HepG2 (cell line): Measurements from ENCODE around the gene BCAN. TPM values are rescaled to one million over a fixed set of nuclear protein-coding genes. Genes with fewer than 3 reads are reported as not detected.

Experiments
- CC2D1A ChIP-seq: sonication (generic); formaldehyde crosslinking; IDR thresholded peaks from 2 replicates; pipeline ENCODE4 v1.8.1; 2023; ENCODE audit warnings: mild to moderate bottlenecking, missing genetic modification reagents
- ELF1 ChIP-seq: sonication (generic); formaldehyde crosslinking; IDR thresholded peaks from 2 replicates; pipeline ENCODE4 v1.4.0; 2020; ENCODE audit warnings: missing genetic modification reagents
- EP300 ChIP-seq, 3 experiments: sonication (generic) in 1 of 3; formaldehyde crosslinking in 1 of 3; IDR thresholded peaks; 2 replicates each; pipeline versions ENCODE4 v1.5.1 to v1.6.1; 2011 to 2020; ENCODE audit warnings: low read depth in 2 of 3, low read length in 2 of 3, borderline replicate concordance in 1 of 3, improper control_type of control experiment in 1 of 3, mild to moderate bottlenecking in 1 of 3, missing genetic modification reagents in 1 of 3, moderate library complexity in 1 of 3
- GTF2F1 ChIP-seq: fragments of 150-350 bp; IDR thresholded peaks from 2 replicates; pipeline ENCODE4 v1.6.1; 2014; ENCODE audit warnings: low read length
- HHEX ChIP-seq: IDR thresholded peaks from 2 replicates; pipeline ENCODE4 v1.6.1; 2016; ENCODE audit warnings: control low read depth
- IRF1 ChIP-seq: sonication (generic); formaldehyde crosslinking; IDR thresholded peaks from 2 replicates; pipeline ENCODE4 v1.4.0; 2020; ENCODE audit warnings: low read depth, mild to moderate bottlenecking, missing genetic modification reagents
- JUN ChIP-seq: sonication (generic); formaldehyde crosslinking; IDR thresholded peaks from 2 replicates; pipeline ENCODE4 v1.4.0; 2020; ENCODE audit warnings: mild to moderate bottlenecking, missing genetic modification reagents
- KDM1A ChIP-seq: IDR thresholded peaks from 2 replicates; pipeline ENCODE4 v1.6.1; 2016; ENCODE audit warnings: missing compliant biosample characterization
- KLF9 ChIP-seq: IDR thresholded peaks from 2 replicates; pipeline ENCODE4 v1.6.1; 2016; ENCODE audit warnings: low read depth
- MEIS1 ChIP-seq: sonication (generic); formaldehyde crosslinking; IDR thresholded peaks from 2 replicates; pipeline ENCODE4 v1.9.0; 2021; ENCODE audit warnings: mild to moderate bottlenecking, missing genetic modification reagents, moderate library complexity, borderline replicate concordance
- MXI1 ChIP-seq: IDR thresholded peaks from 3 replicates; pipeline ENCODE4 v1.6.1; 2012; ENCODE audit warnings: low read depth, low read length, inconsistent platforms, borderline replicate concordance
- NR2C2 ChIP-seq: sonication (generic); formaldehyde crosslinking; IDR thresholded peaks from 2 replicates; pipeline ENCODE4 v1.4.0; 2020; ENCODE audit warnings: missing genetic modification reagents, mild to moderate bottlenecking, moderate library complexity, borderline replicate concordance
- RNF219 ChIP-seq: sonication (generic); formaldehyde crosslinking; IDR thresholded peaks from 2 replicates; pipeline ENCODE4 v1.5.0; 2020; ENCODE audit warnings: mild to moderate bottlenecking, missing genetic modification reagents
- SMC3 ChIP-seq: IDR thresholded peaks from 2 replicates; pipeline ENCODE4 v1.6.1; 2011; ENCODE audit warnings: low read length, improper control_type of control experiment
- ZBTB8A ChIP-seq: sonication (generic); formaldehyde crosslinking; IDR thresholded peaks from 2 replicates; pipeline ENCODE4 v1.4.0; 2020; ENCODE audit warnings: mild to moderate bottlenecking, low read depth, missing genetic modification reagents, borderline replicate concordance
- ZKSCAN1 ChIP-seq: fragments of 150-350 bp; IDR thresholded peaks from 2 replicates; pipeline ENCODE4 v1.6.1; 2014; ENCODE audit warnings: low read length
- ZNF274 ChIP-seq: sonication (generic); formaldehyde crosslinking; IDR thresholded peaks from 2 replicates; pipeline ENCODE4 v1.5.1; 2020; ENCODE audit warnings: mild to moderate bottlenecking, missing genetic modification reagents
- ZNF496 ChIP-seq: sonication (generic); formaldehyde crosslinking; IDR thresholded peaks from 2 replicates; pipeline ENCODE4 v1.8.1; 2023; ENCODE audit warnings: mild to moderate bottlenecking, moderate library complexity, missing genetic modification reagents; ENCODE audit not compliant: insufficient replicate concordance
- ZNF570 ChIP-seq: sonication (generic); formaldehyde crosslinking; IDR thresholded peaks from 2 replicates; pipeline ENCODE4 v1.4.0; 2020; ENCODE audit warnings: mild to moderate bottlenecking, missing genetic modification reagents, borderline replicate concordance
- ZNF597 ChIP-seq: sonication (generic); formaldehyde crosslinking; IDR thresholded peaks from 2 replicates; pipeline ENCODE4 v1.5.0; 2020; ENCODE audit warnings: missing genetic modification reagents
- ZNF605 ChIP-seq: sonication (generic); formaldehyde crosslinking; IDR thresholded peaks from 2 replicates; pipeline ENCODE4 v1.8.0; 2022; ENCODE audit warnings: mild to moderate bottlenecking, missing genetic modification reagents
- ZNF691 ChIP-seq: sonication (generic); formaldehyde crosslinking; IDR thresholded peaks from 2 replicates; pipeline ENCODE4 v1.4.0; 2020; ENCODE audit warnings: missing genetic modification reagents, low read depth, mild to moderate bottlenecking, borderline replicate concordance
- ZNF703 ChIP-seq: sonication (generic); formaldehyde crosslinking; IDR thresholded peaks from 2 replicates; pipeline ENCODE4 v1.5.1; 2020; ENCODE audit warnings: missing genetic modification reagents, mild to moderate bottlenecking, moderate library complexity, borderline replicate concordance
- ZNF878 ChIP-seq: sonication (generic); formaldehyde crosslinking; IDR thresholded peaks from 2 replicates; pipeline ENCODE4 v1.8.1; 2023; ENCODE audit warnings: mild to moderate bottlenecking, missing genetic modification reagents, moderate library complexity
- polyA plus RNA-seq, 8 experiments: library from polyadenylated mRNA; depleted of rRNA in 3 of 8; stranded (reverse) in 7 of 8; unstranded in 1 of 8; fragments of >200 nt; fragmentation: Illumina TruSeq in 4 of 8; extraction: Trizol in 4 of 8; gene quantifications; 2 replicates each; pipeline versions ENCODE4 v1.2.1 to v1.2.3, GENCODE V29; 2011 to 2016; ENCODE audit warnings: low read depth in 4 of 8, missing spikeins in 1 of 8, mixed read lengths in 1 of 8; ENCODE audit not compliant: insufficient read depth in 1 of 8
- total RNA-seq, 5 experiments: library from RNA; depleted of rRNA; stranded (reverse); fragments of >200 nt; fragmentation: Illumina TruSeq; extraction: Trizol; gene quantifications; 2 replicates each; pipeline ENCODE4 v1.2.3, GENCODE V29; 2016; ENCODE audit warnings: low read depth in 1 of 5

BCAN gene
- total and polyA plus RNA-seq, 2 of the 13 experiments (the other 11 are each of a cell fraction or from before 2014, with no cell fraction given), result not detected

GRCh38 chr1:156660752-156661112 lies 18.8 kb downstream of the BCAN start (continued):
- TF ChIP-seq MEIS1 (CRISPR knock-in tag) (no peak), ZKSCAN1 (no peak), ELF1 (no peak), NR2C2 (no peak), KLF9 (CRISPR knock-in tag) (no peak), RNF219 (CRISPR knock-in tag) (0 out of 2 replicates have a peak, but pooled peaks have one; percentile 37), ZNF496 (CRISPR knock-in tag) (no peak), HHEX (no peak), EP300 (IDR thresholded peaks at IDR 0.05; ENCODE audit: low read depth in 2 of 2, low read length in 2 of 2) (0 out of 4 replicates have a peak, but pooled peaks of 1 of the 2 experiments have one; percentile 12), EP300 (CRISPR knock-in tag; IDR thresholded peaks at IDR 0.05; ENCODE audit: borderline replicate concordance) (no peak), SMC3 (no peak), MXI1 (no peak), ZBTB8A (no peak), CC2D1A (no peak), ZNF274 (CRISPR knock-in tag) (no peak), JUN (CRISPR knock-in tag) (no peak), ZNF703 (no peak), IRF1 (CRISPR knock-in tag) (no peak), ZNF878 (no peak), ZNF597 (CRISPR knock-in tag) (no peak), ZNF605 (CRISPR knock-in tag) (no peak), ZNF691 (CRISPR knock-in tag) (no peak), KDM1A (CRISPR knock-in tag) (no peak), ZNF570 (CRISPR knock-in tag) (no peak), GTF2F1 (no peak)
